H9 (cell line): ENCODE measurements around the gene WNT2. TPM values are rescaled to one million over a fixed set of nuclear protein-coding genes. Genes with fewer than 3 reads are reported as not detected.

Experiments used
- DNase-seq: peaks from one replicate; pipeline ENCODE4 v3.0.0-alpha.2; 2017
- H2AFZ ChIP-seq: one replicate; pipeline ENCODE4 v1.6.1; 2013; ENCODE audit warnings: mild to moderate bottlenecking, low read length, control low read depth, moderate library complexity
- H2AK5ac ChIP-seq: 2 replicates; pipeline ENCODE4 v1.6.1; 2013; ENCODE audit warnings: low read length, control low read depth, mixed read lengths; ENCODE audit not compliant: insufficient read length
- H2BK120ac ChIP-seq: one replicate; pipeline ENCODE4 v1.6.1; 2013; ENCODE audit warnings: low read depth, mild to moderate bottlenecking, low read length, control low read depth, inconsistent platforms; ENCODE audit not compliant: poor library complexity, severe bottlenecking
- H2BK12ac ChIP-seq: 2 replicates; pipeline ENCODE4 v1.6.1; 2013; ENCODE audit warnings: low read length, control low read depth, mixed read lengths, low read depth; ENCODE audit not compliant: insufficient read length
- H2BK15ac ChIP-seq: 2 replicates; pipeline ENCODE4 v1.6.1; 2013; ENCODE audit warnings: low read depth, low read length, control low read depth
- H2BK20ac ChIP-seq: one replicate; pipeline ENCODE4 v1.6.1; 2013; ENCODE audit warnings: low read depth, mild to moderate bottlenecking, low read length, control low read depth, inconsistent platforms; ENCODE audit not compliant: poor library complexity, severe bottlenecking
- H2BK5ac ChIP-seq: 2 replicates; pipeline ENCODE4 v1.6.1; 2013; ENCODE audit warnings: low read length, control low read depth, mixed read lengths; ENCODE audit not compliant: insufficient read length
- H3K14ac ChIP-seq: 2 replicates; pipeline ENCODE4 v1.6.1; 2013; ENCODE audit warnings: low read length, control low read depth; ENCODE audit not compliant: insufficient read depth
- H3K18ac ChIP-seq: 2 replicates; pipeline ENCODE4 v1.6.1; 2013; ENCODE audit warnings: low read depth, mild to moderate bottlenecking, mixed read lengths, low read length, control low read depth; ENCODE audit not compliant: insufficient read length
- H3K23ac ChIP-seq: 2 replicates; pipeline ENCODE4 v1.6.1; 2013; ENCODE audit warnings: low read length, control low read depth, mixed read lengths, low read depth; ENCODE audit not compliant: insufficient read length
- H3K23me2 ChIP-seq: 2 replicates; pipeline ENCODE4 v1.6.1; 2013; ENCODE audit warnings: low read depth, mild to moderate bottlenecking, mixed read lengths, low read length, control low read depth; ENCODE audit not compliant: insufficient read length, poor library complexity, severe bottlenecking
- H3K27ac ChIP-seq: 2 replicates; pipeline ENCODE4 v1.5.1; 2013; ENCODE audit warnings: low read length, control low read depth, mixed read lengths, low read depth; ENCODE audit not compliant: insufficient read length
- H3K27me3 ChIP-seq: 2 replicates; pipeline ENCODE4 v1.6.1; 2013; ENCODE audit warnings: low read length, control low read depth, inconsistent platforms; ENCODE audit not compliant: insufficient read depth
- H3K4ac ChIP-seq: 2 replicates; pipeline ENCODE4 v1.6.1; 2013; ENCODE audit warnings: low read depth, mild to moderate bottlenecking, control low read depth, inconsistent platforms, low read length, moderate library complexity
- H3K4me1 ChIP-seq: 2 replicates; pipeline ENCODE4 v1.6.1; 2013; ENCODE audit warnings: low read length, control low read depth, inconsistent platforms; ENCODE audit not compliant: insufficient read depth
- H3K4me2 ChIP-seq: 2 replicates; pipeline ENCODE4 v1.6.1; 2013; ENCODE audit warnings: low read length, control low read depth, mixed read lengths; ENCODE audit not compliant: insufficient read length, insufficient read depth
- H3K56ac ChIP-seq: 2 replicates; pipeline ENCODE4 v1.6.1; 2013; ENCODE audit warnings: low read depth, mild to moderate bottlenecking, mixed read lengths, low read length, control low read depth; ENCODE audit not compliant: insufficient read length
- H3K79me1 ChIP-seq: 2 replicates; pipeline ENCODE4 v1.6.1; 2013; ENCODE audit warnings: low read depth, mild to moderate bottlenecking, moderate library complexity, low read length, control low read depth, inconsistent platforms; ENCODE audit not compliant: insufficient read depth, poor library complexity, severe bottlenecking
- H3K79me2 ChIP-seq: 2 replicates; pipeline ENCODE4 v1.6.1; 2013; ENCODE audit warnings: low read length, control low read depth, inconsistent platforms; ENCODE audit not compliant: insufficient read depth
- H3K9ac ChIP-seq: 2 replicates; pipeline ENCODE4 v1.6.1; 2013; ENCODE audit warnings: low read length, control low read depth, mixed read lengths; ENCODE audit not compliant: insufficient read length; ENCODE audit errors: extremely low read depth
- H3K9me3 ChIP-seq: one replicate; pipeline ENCODE4 v1.6.1; 2013; ENCODE audit warnings: low read depth, low read length, inconsistent platforms; ENCODE audit not compliant: control insufficient read depth
- H3T11ph ChIP-seq: one replicate; pipeline ENCODE4 v1.6.1; 2013; ENCODE audit warnings: mild to moderate bottlenecking, low read length, control low read depth, inconsistent platforms
- H4K20me1 ChIP-seq: one replicate; pipeline ENCODE4 v1.6.1; 2013; ENCODE audit not compliant: control insufficient read depth, insufficient read length, insufficient read depth
- H4K5ac ChIP-seq: 2 replicates; pipeline ENCODE4 v1.6.1; 2013; ENCODE audit warnings: low read depth, mild to moderate bottlenecking, mixed read lengths, low read length, control low read depth; ENCODE audit not compliant: insufficient read length
- H4K8ac ChIP-seq: replicated peaks from 2 replicates; pipeline ENCODE4 v1.6.1; 2013; ENCODE audit warnings: low read length, control low read depth, mixed read lengths, low read depth; ENCODE audit not compliant: insufficient read length
- H4K91ac ChIP-seq: 2 replicates; pipeline ENCODE4 v1.6.1; 2013; ENCODE audit warnings: low read depth, mild to moderate bottlenecking, moderate library complexity, mixed read lengths, low read length, control low read depth; ENCODE audit not compliant: insufficient read length
- H3K27ac Mint-ChIP-seq, 3 experiments: 2 replicates in 2 of 3; 3 replicates in 1 of 3; pipeline ENCODE4 v1.8.0; 2020 to 2021; ENCODE audit warnings: mixed read lengths in 3 of 3, mild to moderate bottlenecking in 1 of 3, moderate library complexity in 1 of 3
- H3K27me3 Mint-ChIP-seq: 2 replicates; pipeline ENCODE4 v1.8.0; 2021; ENCODE audit warnings: low read depth, mild to moderate bottlenecking, moderate library complexity, mixed read lengths
- H3K36me3 Mint-ChIP-seq, 3 experiments: 2 replicates in 2 of 3; 3 replicates in 1 of 3; pipeline ENCODE4 v1.8.0; 2020 to 2021; ENCODE audit warnings: low read depth in 3 of 3, mixed read lengths in 3 of 3; ENCODE audit not compliant: insufficient read depth in 1 of 3
- H3K4me1 Mint-ChIP-seq, 2 experiments: 2 replicates each; pipeline ENCODE4 v1.8.0; 2020; ENCODE audit warnings: mixed read lengths in 2 of 2
- H3K4me3 Mint-ChIP-seq, 2 experiments: 2 replicates in 1 of 2; 3 replicates in 1 of 2; pipeline ENCODE4 v1.8.0; 2020 to 2021; ENCODE audit warnings: mild to moderate bottlenecking in 2 of 2, mixed read lengths in 2 of 2, moderate library complexity in 1 of 2
- H3K9me3 Mint-ChIP-seq, 2 experiments: 2 replicates in 1 of 2; 3 replicates in 1 of 2; pipeline ENCODE4 v1.8.0; 2020; ENCODE audit warnings: mild to moderate bottlenecking in 2 of 2, mixed read lengths in 2 of 2, moderate library complexity in 1 of 2
- CTCF ChIP-seq: fragments of 200-600 bp; sonication (generic); conservative IDR thresholded peaks from 3 replicates; pipeline ENCODE4 v1.8.0; 2021; ENCODE audit warnings: antibody characterized with exemption, mild to moderate bottlenecking
- total RNA-seq: library from RNA; stranded (reverse); gene quantifications from 2 replicates; pipeline ENCODE4 v1.2.1, GENCODE V29; 2021

WNT2 gene
- total RNA-seq, 1 experiment from 2014 or later = not detected

GRCh38 chr7:117250245-117250644, 72.6 kb downstream of the WNT2 start:
- no peak overlapping the region for H2BK20ac ChIP-seq
- H3K18ac ChIP-seq = no peak overlapping the region
- no peak overlapping the region for H3K23ac ChIP-seq
- H3K56ac ChIP-seq = no peak overlapping the region
- H3K23me2 ChIP-seq = no peaks in the 10 kb centered on the region
- no peak overlapping the region for H4K5ac ChIP-seq
- H3T11ph ChIP-seq = no peak overlapping the region
- Mint-ChIP-seq H3K4me1 (no peaks in the 10 kb centered on the region), H3K36me3 (peaks cover 0 to 9% (median 2%) of the 10 kb centered on the region in 3 experiments; a peak in 2 of 7 replicates), H3K27me3 (peaks cover 2% of the 10 kb centered on the region; the same call in 1 of the 2 replicates), H3K4me3 (no peak overlapping the region), H3K9me3 (peaks cover 2 to 10% of the 10 kb centered on the region in 2 experiments; a peak in 3 of 5 replicates), H3K27ac (no peak overlapping the region)
- H2BK5ac ChIP-seq = no peak overlapping the region
- no peak overlapping the region for H2AK5ac ChIP-seq
- no peak overlapping the region for H4K91ac ChIP-seq
- H3K27ac ChIP-seq = no peak overlapping the region
- H3K4me2 ChIP-seq = no peak overlapping the region
- H3K9me3 ChIP-seq = no peaks in the 10 kb centered on the region
- H2BK120ac ChIP-seq = no peak overlapping the region
- H3K14ac ChIP-seq = no peak overlapping the region
- H2BK12ac ChIP-seq = no peak overlapping the region
- H2BK15ac ChIP-seq = no peak overlapping the region
- no peak overlapping the region for H4K8ac ChIP-seq
- no peaks in the 10 kb centered on the region for H3K79me1 ChIP-seq
- no peaks in the 10 kb centered on the region for H4K20me1 ChIP-seq
- no peaks in the 10 kb centered on the region; the same call in 1 of the 2 replicates for H3K4me1 ChIP-seq
- DNase-seq = no peak
- TF ChIP-seq CTCF = no peak
- 0 out of 2 replicates have a peak, but pooled peaks cover 2% of the 10 kb centered on the region for H3K79me2 ChIP-seq
- no peak overlapping the region for H3K4ac ChIP-seq
- H2AFZ ChIP-seq = no peak overlapping the region
- no peak overlapping the region for H3K9ac ChIP-seq
- H3K27me3 ChIP-seq = no peaks in the 10 kb centered on the region
